ENCODE results near the gene LCORL.
"Not testable (repeated sequence)": the region's sequence is repeated elsewhere in the genome, so short reads cannot be mapped to it uniquely, and the experiment has no call there.

Gene LCORL

GRCh38 chr4:18014269-18014668, 7.3 kb downstream of the LCORL start:
- DNase-seq: no peak

- no peak for DNase-seq
Observed at GRCh38 chr4:18012807-18013462, 8.6 kb downstream of the LCORL start.

GRCh38 chr4:18012134-18012806, 9.3 kb downstream of the LCORL start:
- DNase-seq: no peak

- no peak for DNase-seq
Observed at GRCh38 chr4:18007625-18008024, 13.9 kb downstream of the LCORL start.

- not testable (repeated sequence) for DNase-seq
Observed at GRCh38 chr4:18006432-18006831, 15.1 kb downstream of the LCORL start.

- DNase-seq: no peak
Observed at GRCh38 chr4:17997129-17997528, 24.4 kb downstream of the LCORL start.

- no peak for DNase-seq
Observed at GRCh38 chr4:17995165-17995564, 26.4 kb downstream of the LCORL start.

- no peak for DNase-seq
Observed at GRCh38 chr4:17985832-17986231, 35.7 kb downstream of the LCORL start.

- no peak for DNase-seq
Observed at GRCh38 chr4:17981063-17981462, 40.5 kb downstream of the LCORL start.

- DNase-seq: no peak
Observed at GRCh38 chr4:17968721-17969120, 52.8 kb downstream of the LCORL start.

- DNase-seq: no peak
Observed at GRCh38 chr4:17967078-17967477, 54.5 kb downstream of the LCORL start.

- no peak for DNase-seq
Observed at GRCh38 chr4:17966312-17966711, 55.2 kb downstream of the LCORL start.

- DNase-seq: no peak
Observed at GRCh38 chr4:17964576-17964975, 57.0 kb downstream of the LCORL start.

- no peak for DNase-seq
Observed at GRCh38 chr4:17962171-17962570, 59.4 kb downstream of the LCORL start.

- DNase-seq: no peak
Observed at GRCh38 chr4:17961249-17961648, 60.3 kb downstream of the LCORL start.

GRCh38 chr4:17958181-17958580, 63.4 kb downstream of the LCORL start:
- no peak for DNase-seq

GRCh38 chr4:17957688-17958087, 63.9 kb downstream of the LCORL start:
- DNase-seq: no peak

- DNase-seq: no peak
Observed at GRCh38 chr4:17956245-17956644, 65.3 kb downstream of the LCORL start.

- no peak for DNase-seq
Observed at GRCh38 chr4:17945303-17945702, 76.3 kb downstream of the LCORL start.

GRCh38 chr4:17941731-17942130, 79.8 kb downstream of the LCORL start:
- no peak for DNase-seq

GRCh38 chr4:17939054-17939453, 82.5 kb downstream of the LCORL start:
- DNase-seq: no peak

- no peak for DNase-seq
Observed at GRCh38 chr4:17934286-17934685, 87.3 kb downstream of the LCORL start.

GRCh38 chr4:17933126-17933525, 88.4 kb downstream of the LCORL start:
- DNase-seq: no peak

GRCh38 chr4:17932041-17932440, 89.5 kb downstream of the LCORL start:
- DNase-seq: no peak

GRCh38 chr4:17930256-17930655, 91.3 kb downstream of the LCORL start:
- no peak for DNase-seq
